SH-SY5Y (cell line): ENCODE results near the gene SSH3.

ENCODE experiments used
- GATA2 ChIP-seq: IDR thresholded peaks from 2 replicates; pipeline ENCODE4 v1.6.1; 2011; ENCODE audit warnings: mild to moderate bottlenecking, low read depth, low read length
- GATA3 ChIP-seq: IDR thresholded peaks from 2 replicates; pipeline ENCODE4 v1.6.1; 2011; ENCODE audit warnings: low read depth, mild to moderate bottlenecking, low read length, moderate library complexity

The SSH3 gene

DNA sequence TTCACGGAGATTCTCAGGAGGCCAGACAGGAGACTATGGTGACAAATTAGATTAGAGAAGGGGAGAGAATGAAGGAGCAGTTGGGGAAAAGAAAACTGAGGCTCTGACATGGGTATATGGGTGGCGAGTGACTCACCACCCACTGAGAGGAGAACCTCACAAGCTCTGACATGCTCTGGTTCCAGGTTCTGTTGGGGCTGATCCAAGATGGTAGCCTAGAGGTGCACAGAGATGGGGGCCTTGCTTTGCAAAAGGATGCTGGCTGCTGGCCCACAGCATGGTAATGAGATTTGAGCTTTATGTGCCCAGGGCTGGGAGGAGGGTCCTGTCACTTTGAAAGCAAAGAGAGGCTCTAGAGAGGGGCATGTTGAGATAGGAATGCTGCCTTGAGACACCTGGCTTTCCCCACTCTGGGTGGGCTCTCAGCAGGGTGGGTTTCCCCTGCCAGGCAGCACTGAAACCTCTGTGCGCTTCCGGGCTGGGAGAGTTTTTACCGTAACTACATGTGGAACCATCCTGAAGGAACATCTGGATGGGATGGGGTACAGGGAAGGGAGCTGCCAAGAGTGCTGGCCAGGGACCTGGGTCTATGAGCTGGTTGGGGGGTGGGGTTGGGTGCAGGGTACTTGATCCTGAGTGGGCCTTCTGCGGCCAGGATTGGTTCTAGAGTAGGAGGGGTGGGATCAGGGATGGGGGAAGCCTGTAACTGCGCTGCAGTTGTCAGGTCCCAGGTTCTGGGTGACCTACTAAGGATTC, 38.3 kb upstream of the SSH3 start:
- TF ChIP-seq GATA3: no peak
- TF ChIP-seq GATA2: no peak

DNA sequence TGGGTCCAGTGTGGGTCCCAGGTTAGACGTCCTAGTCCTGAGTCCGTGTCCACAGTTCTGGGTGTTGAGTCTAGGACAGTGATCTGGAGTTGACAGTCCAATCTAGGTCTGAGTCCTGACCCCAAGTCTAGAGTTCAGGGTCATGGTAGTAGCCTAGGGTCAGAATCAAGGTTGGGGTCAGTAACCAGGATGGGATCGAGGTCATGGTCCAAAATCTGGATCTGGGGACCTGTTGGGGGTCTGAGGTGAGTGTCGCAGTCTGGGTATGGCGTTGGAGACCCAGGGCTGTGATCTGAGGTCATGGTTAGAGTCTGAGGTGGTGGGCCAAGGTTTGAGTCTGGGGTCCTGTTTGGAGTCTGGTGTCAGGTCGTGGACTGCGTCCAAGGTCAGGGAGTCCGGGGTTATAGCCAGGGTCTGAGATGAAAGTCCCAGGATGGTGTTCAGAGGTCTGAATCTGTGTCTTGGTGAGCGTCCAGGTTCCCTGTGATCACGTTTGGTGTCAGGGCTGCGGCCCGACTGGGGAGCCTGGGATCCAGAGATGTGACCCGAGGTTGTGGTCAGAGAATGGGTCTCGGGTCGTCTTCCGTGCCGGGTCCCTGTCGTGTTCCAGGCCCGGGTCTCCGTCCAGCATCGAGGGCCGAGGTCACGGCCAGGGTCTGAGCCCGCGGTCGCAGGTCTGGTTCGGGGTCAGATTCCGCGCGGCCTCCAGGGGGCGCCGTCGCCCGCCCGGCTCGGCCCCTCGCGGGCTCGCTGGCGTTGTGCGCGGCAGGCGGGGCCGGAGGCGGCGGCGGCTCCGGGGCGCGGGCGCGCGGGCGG, 37.5 kb upstream of the SSH3 start:
- no peak for TF ChIP-seq GATA2

DNA sequence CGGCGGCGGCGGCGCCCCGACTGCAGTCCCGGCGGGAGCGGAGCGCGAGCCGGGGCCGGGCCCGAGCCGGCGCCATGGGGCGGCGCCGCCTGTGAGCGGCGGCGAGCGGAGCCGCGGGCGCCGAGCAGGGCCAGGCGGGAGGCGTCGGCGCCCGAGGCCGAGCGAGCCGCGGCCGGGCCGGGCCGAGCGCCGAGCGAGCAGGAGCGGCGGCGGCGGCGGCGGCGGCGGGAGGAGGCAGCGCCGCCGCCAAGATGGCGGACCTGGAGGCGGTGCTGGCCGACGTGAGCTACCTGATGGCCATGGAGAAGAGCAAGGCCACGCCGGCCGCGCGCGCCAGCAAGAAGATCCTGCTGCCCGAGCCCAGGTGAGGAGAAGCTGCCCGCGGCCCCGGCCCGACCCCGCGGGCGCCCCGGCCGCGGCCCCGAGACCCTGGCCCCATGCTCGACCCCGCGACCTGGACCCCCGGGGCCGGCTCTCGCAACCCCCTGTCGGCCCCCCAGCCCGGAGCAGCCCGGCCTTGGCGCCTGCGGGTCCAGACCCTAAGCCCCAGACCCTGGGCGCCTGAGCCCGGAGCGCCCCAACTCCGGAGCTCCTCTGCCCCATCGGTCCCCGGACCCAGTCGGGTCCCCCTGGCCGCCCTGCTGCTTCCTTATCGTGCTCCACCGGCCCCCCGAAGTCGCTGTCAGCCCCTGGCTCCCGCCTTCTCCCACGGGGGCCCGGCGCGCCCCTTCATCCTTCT, 36.7 kb upstream of the SSH3 start, which contains the start of gene GRK2:
Gene GRK2 (plus strand): TSS at position 25 of the 739 bp plus-strand sequence. CDS start 227 bp downstream, at position 252.
- TF ChIP-seq GATA3 (no peak), GATA2 (no peak)

GRCh38 chr11:67267188-67268080, 35.9 kb upstream of the SSH3 start:
- TF ChIP-seq GATA3 (no peak), GATA2 (no peak)

GRCh38 chr11:67268081-67268961, 35.0 kb upstream of the SSH3 start:
- TF ChIP-seq GATA2: no peak
- TF ChIP-seq GATA3: no peak

- TF ChIP-seq GATA3 (no peak), GATA2 (no peak)
Measured at GRCh38 chr11:67268962-67269268, 34.4 kb upstream of the SSH3 start.

DNA sequence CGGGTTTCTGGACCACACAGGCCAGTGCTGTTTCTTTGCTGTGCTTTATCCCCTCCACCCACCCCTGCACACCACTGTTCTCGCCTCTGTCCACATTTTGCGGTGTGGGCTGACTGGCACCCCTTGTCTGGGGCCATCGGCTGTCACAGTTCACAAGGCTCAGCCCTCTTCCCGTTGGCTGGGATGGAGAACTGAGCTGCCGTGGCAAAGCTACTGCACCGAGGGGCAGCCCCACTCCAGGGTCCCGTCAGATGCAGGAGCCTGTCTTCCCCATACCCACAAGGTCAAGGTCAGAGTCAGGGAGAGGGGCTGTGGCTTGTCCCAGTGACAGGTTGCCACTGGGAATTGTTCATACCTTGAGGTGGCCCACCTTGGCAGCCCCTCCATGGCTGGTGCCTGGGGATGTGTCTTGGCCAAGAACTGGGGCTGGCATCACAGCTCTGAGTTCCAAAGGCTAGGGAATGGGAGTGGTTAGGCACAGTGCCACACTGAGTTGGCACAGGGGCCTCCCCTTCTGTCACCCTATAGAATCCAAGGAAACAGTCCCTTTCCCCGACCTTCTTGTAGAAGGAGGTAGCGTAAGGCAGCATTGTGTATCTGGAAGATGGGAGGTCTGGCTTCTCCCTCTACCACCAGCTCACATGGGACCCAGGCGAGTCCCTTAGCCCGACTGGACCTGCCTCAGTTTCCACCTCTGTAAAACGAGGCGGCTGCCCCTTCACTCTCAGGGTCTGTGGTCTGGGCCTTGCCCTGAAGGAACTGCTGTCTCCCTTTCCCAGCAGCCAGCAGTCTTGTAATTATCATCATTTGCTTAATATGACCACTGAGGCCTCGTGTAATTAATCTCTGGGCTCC, 33.7 kb upstream of the SSH3 start:
- no peak for TF ChIP-seq GATA2
- no peak for TF ChIP-seq GATA3

DNA sequence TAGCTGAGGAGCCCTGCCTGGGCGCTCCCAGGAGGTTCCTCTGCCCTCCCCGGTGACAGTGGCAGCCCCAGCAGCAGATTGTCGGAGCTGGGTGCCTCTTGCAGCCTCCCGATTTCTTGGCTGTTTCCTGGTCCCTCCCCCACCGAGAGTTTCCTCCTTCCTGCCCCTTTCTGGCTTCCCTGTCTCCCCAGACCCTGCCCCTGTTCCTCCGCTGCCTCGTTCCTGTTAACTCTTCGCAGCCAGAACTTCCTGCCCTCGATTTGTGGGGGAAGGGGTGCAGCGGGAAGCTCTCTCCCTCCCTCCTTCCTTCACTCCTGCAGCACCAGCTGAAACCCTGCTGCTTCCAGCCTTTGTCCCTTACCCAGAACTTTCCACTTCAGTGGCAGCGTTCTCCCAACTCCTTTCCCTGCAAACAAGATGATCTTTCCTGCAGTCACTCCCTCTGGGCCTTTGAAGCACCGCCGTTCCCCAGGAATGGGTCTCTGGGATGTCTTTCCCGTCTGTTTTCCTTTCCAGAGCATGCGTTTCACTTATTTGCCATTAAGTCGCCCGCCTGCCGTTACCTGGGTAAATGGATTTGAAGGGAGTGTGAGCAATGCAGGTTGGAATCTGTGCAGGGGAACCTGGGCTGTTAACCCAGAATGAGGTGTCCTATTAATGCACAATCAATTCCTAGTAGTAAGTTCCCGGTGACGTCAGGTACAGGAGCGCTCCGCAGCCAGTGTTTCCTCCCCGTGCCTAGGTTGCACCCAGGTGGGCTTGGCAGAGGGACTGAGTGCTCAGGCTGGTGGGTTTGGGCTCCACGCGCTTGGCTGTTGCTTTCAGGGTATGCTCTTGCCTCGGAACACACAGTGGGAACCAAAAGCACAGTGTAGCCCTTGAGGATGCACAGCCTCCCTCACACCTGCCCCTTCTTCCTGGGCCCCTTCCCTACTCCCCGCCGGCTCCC, 32.8 kb upstream of the SSH3 start:
- TF ChIP-seq GATA2 (no peak), GATA3 (no peak)

DNA sequence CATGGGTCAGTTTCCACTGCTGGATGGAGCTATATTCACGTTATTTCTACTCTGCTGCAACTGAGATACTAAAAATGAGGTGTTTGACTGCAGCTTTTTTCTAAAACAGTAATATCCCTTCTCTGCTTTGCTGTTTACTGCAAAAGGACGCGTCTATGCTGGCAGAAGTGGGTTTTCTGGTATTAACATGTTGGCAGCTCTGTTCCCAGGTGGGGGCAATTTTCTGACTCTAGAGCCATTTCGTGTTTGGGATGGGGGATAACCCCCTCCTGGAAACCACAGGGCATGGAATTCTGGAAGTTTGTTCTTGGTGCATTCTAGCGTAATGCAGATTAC, 32.2 kb upstream of the SSH3 start:
- TF ChIP-seq GATA3 (no peak), GATA2 (no peak)

GRCh38 chr11:67271541-67272284, 31.6 kb upstream of the SSH3 start:
- no peak for TF ChIP-seq GATA3
